SK-N-SH (cell line): ENCODE data around the gene C5orf24. TPM values are rescaled to one million over a fixed set of nuclear protein-coding genes. Genes with fewer than 3 reads are reported as not detected.
"Not testable (repeated sequence)": the region's sequence is repeated elsewhere in the genome, so short reads cannot be mapped to it uniquely, and the experiment has no call there.

Experiments used
- CTCF ChIA-PET: fragments of 300-600, 350-600 bp; formaldehyde crosslinking; extraction: SDS; loops from one replicate; lab custom pipeline; 2021; lab: Yijun Ruan, JAX
- POLR2A ChIA-PET: fragments of 350-600 bp; sonication (Branson Sonifier 250); formaldehyde crosslinking; extraction: SDS; loops from one replicate; lab custom pipeline; 2020; ENCODE audit warnings: antibody characterized with exemption, inconsistent platforms; lab: Yijun Ruan, JAX
- DNase-seq: peaks from one replicate; pipeline ENCODE4 v3.0.0; 2012
- H2AFZ ChIP-seq: fragments of 200-600 bp; sonication (generic); 2 replicates; pipeline ENCODE4 v1.8.1; 2016; ENCODE audit warnings: antibody characterized with exemption, mild to moderate bottlenecking, low read depth
- H3F3A ChIP-seq: fragments of 200-600 bp; sonication (generic); replicated peaks from 2 replicates; pipeline ENCODE3; 2016; ENCODE audit warnings: antibody characterized with exemption, mild to moderate bottlenecking; ENCODE audit not compliant: insufficient read depth
- H3K27ac ChIP-seq, 2 experiments: fragments of 200-500 bp in 1 of 2; fragments of 200-600 bp in 1 of 2; sonication (Bioruptor generic) in 1 of 2; sonication (generic), shearing (Covaris generic) in 1 of 2; 2 replicates each; pipeline versions ENCODE4 v1.5.1 to v1.6.1; 2014 to 2016; ENCODE audit warnings: low read depth in 2 of 2, inconsistent platforms in 1 of 2, low read length in 1 of 2, mild to moderate bottlenecking in 1 of 2, mixed read lengths in 1 of 2
- H3K27me3 ChIP-seq: fragments of 200-600 bp; sonication (generic), shearing (Covaris generic); 2 replicates; pipeline ENCODE4 v1.6.1; 2016; ENCODE audit warnings: mixed run types; ENCODE audit not compliant: insufficient read depth
- H3K36me3 ChIP-seq, 2 experiments: fragments of 200-500 bp in 1 of 2; fragments of 200-600 bp in 1 of 2; sonication (Bioruptor generic) in 1 of 2; sonication (generic) in 1 of 2; replicated peaks in 1 of 2; 2 replicates each; pipeline versions ENCODE3 to v1.5.1; 2014 to 2016; ENCODE audit warnings: low read length in 1 of 2, mild to moderate bottlenecking in 1 of 2; ENCODE audit not compliant: insufficient read depth in 2 of 2, control insufficient read depth in 1 of 2
- H3K4me1 ChIP-seq, 2 experiments: fragments of 200-500 bp in 1 of 2; fragments of 200-600 bp in 1 of 2; sonication (Bioruptor generic) in 1 of 2; sonication (generic), shearing (Covaris generic) in 1 of 2; 2 replicates each; pipeline versions ENCODE4 v1.5.1 to v1.6.1; 2014 to 2016; ENCODE audit warnings: low read depth in 1 of 2, low read length in 1 of 2, mixed run types in 1 of 2; ENCODE audit not compliant: insufficient read depth in 2 of 2, control insufficient read depth in 1 of 2
- H3K4me2 ChIP-seq: fragments of 200-600 bp; sonication (generic), shearing (Covaris generic); 2 replicates; pipeline ENCODE4 v1.6.1; 2017; ENCODE audit warnings: mixed run types
- H3K4me3 ChIP-seq, 2 experiments: fragments of 200-500 bp in 1 of 2; fragments of 200-600 bp in 1 of 2; sonication (Bioruptor generic) in 1 of 2; sonication (generic), shearing (Covaris generic) in 1 of 2; 2 replicates each; pipeline versions ENCODE4 v1.5.1 to v1.8.1; 2014 to 2016; ENCODE audit warnings: low read depth in 2 of 2, inconsistent platforms in 1 of 2, low read length in 1 of 2, mild to moderate bottlenecking in 1 of 2, mixed read lengths in 1 of 2, moderate library complexity in 1 of 2
- H3K79me2 ChIP-seq: fragments of 200-600 bp; sonication (generic); 2 replicates; pipeline ENCODE4 v1.8.1; 2017; ENCODE audit warnings: mild to moderate bottlenecking; ENCODE audit not compliant: insufficient read depth
- H3K9ac ChIP-seq: fragments of 200-600 bp; sonication (generic); 2 replicates; pipeline ENCODE4 v1.6.1; 2017; ENCODE audit warnings: mixed run types
- H3K9me2 ChIP-seq: fragments of 200-600 bp; sonication (generic); 2 replicates; pipeline ENCODE4 v1.6.1; 2017; ENCODE audit warnings: mixed run types
- H3K9me3 ChIP-seq: fragments of 200-600 bp; sonication (generic); 2 replicates; pipeline ENCODE4 v1.6.1; 2017; ENCODE audit warnings: mixed run types, mild to moderate bottlenecking, moderate library complexity
- H4K20me1 ChIP-seq: fragments of 200-600 bp; sonication (generic); 2 replicates; pipeline ENCODE4 v1.6.1; 2017; ENCODE audit warnings: mild to moderate bottlenecking, mixed run types; ENCODE audit not compliant: insufficient read depth
- EZH2phosphoT487 ChIP-seq: fragments of 200-600 bp; sonication (generic); IDR thresholded peaks from 2 replicates; pipeline ENCODE4 v1.6.1; 2017; ENCODE audit warnings: low read depth, mixed run types, mild to moderate bottlenecking, antibody characterized with exemption, moderate library complexity, borderline replicate concordance
- FOXJ3 ChIP-seq: sonication (generic); formaldehyde crosslinking; IDR thresholded peaks from 2 replicates; pipeline ENCODE4 v1.5.1; 2020; ENCODE audit warnings: mild to moderate bottlenecking, missing genetic modification reagents
- FOXM1 ChIP-seq: IDR thresholded peaks from 2 replicates; pipeline ENCODE4 v1.4.0; 2012; ENCODE audit warnings: low read depth, mild to moderate bottlenecking
- GATA2 ChIP-seq: sonication (generic); formaldehyde crosslinking; IDR thresholded peaks from 2 replicates; pipeline ENCODE4 v1.5.0; 2020; ENCODE audit warnings: mild to moderate bottlenecking, missing genetic modification reagents
- JUND ChIP-seq: IDR thresholded peaks from 2 replicates; pipeline ENCODE4 v1.4.0; 2012
- MEF2A ChIP-seq: IDR thresholded peaks from 2 replicates; pipeline ENCODE4 v1.4.0; 2012; ENCODE audit warnings: low read depth, borderline replicate concordance
- MXI1 ChIP-seq: IDR thresholded peaks from 2 replicates; pipeline ENCODE4 v1.6.1; 2012; ENCODE audit warnings: mild to moderate bottlenecking, low read depth, low read length, improper control_type of control experiment
- NFIC ChIP-seq: IDR thresholded peaks from 2 replicates; pipeline ENCODE4 v1.4.0; 2012; ENCODE audit warnings: borderline replicate concordance
- POLR2AphosphoS5 ChIP-seq: IDR thresholded peaks from 2 replicates; pipeline ENCODE4 v1.6.1; 2012; ENCODE audit warnings: low read depth, low read length
- RAD21 ChIP-seq: IDR thresholded peaks from 2 replicates; pipeline ENCODE4 v1.6.1; 2012; ENCODE audit warnings: mild to moderate bottlenecking, low read length
- RFX5 ChIP-seq: IDR thresholded peaks from 2 replicates; pipeline ENCODE4 v1.6.1; 2012; ENCODE audit warnings: mild to moderate bottlenecking, improper control_type of control experiment, low read length
- SMC3 ChIP-seq: IDR thresholded peaks from 2 replicates; pipeline ENCODE4 v1.6.1; 2012; ENCODE audit warnings: low read depth, low read length, improper control_type of control experiment
- TAF1 ChIP-seq: IDR thresholded peaks from 2 replicates; pipeline ENCODE4 v1.6.1; 2012; ENCODE audit warnings: low read depth, mild to moderate bottlenecking, low read length, moderate library complexity, borderline replicate concordance
- TCF12 ChIP-seq: IDR thresholded peaks from 2 replicates; pipeline ENCODE4 v1.4.0; 2012
- TEAD4 ChIP-seq: IDR thresholded peaks from 2 replicates; pipeline ENCODE4 v1.4.0; 2012; ENCODE audit warnings: mild to moderate bottlenecking, borderline replicate concordance; ENCODE audit not compliant: insufficient read depth
- WGBS: methylation state at CpG from one replicate; pipeline ENCODE4 v1.1.6; 2017; ENCODE audit warnings: low lambda C conversion rate; 5-methylcytosine and 5-hydroxymethylcytosine counted together
- polyA plus RNA-seq, 3 experiments: library from polyadenylated mRNA; depleted of rRNA; stranded (reverse); fragments of >200 nt; gene quantifications; 2 replicates each; pipeline ENCODE4 v1.2.3, GENCODE V29; 2012
- TF ChIP-seq, protein P1 (sequence below): IDR thresholded peaks from 2 replicates; pipeline ENCODE4 v1.4.0; 2012; ENCODE audit warnings: low read depth, borderline replicate concordance
- TF ChIP-seq, protein P2 (sequence below): IDR thresholded peaks from 2 replicates; pipeline ENCODE4 v1.6.1; 2012; ENCODE audit warnings: mild to moderate bottlenecking, low read depth, low read length, moderate library complexity
- TF ChIP-seq, protein P3 (sequence below): fragments of 200-600 bp; sonication (generic); IDR thresholded peaks from 2 replicates; pipeline ENCODE4 v1.6.1; 2017; ENCODE audit warnings: antibody characterized with exemption, mild to moderate bottlenecking, moderate library complexity
- TF ChIP-seq, protein P4 (sequence below): IDR thresholded peaks from 2 replicates; pipeline ENCODE4 v1.4.0; 2012; ENCODE audit warnings: low read depth
- TF ChIP-seq, protein P5 (sequence below): fragments of 150-350 bp; IDR thresholded peaks from 2 replicates; pipeline ENCODE4 v1.6.1; 2017; ENCODE audit warnings: antibody characterized with exemption, low read length, low read depth, borderline replicate concordance

C5orf24 gene
- polyA plus RNA-seq, 1 of the 3 experiments (the other 2 are of a cell fraction) = 21.8 TPM

DNA sequence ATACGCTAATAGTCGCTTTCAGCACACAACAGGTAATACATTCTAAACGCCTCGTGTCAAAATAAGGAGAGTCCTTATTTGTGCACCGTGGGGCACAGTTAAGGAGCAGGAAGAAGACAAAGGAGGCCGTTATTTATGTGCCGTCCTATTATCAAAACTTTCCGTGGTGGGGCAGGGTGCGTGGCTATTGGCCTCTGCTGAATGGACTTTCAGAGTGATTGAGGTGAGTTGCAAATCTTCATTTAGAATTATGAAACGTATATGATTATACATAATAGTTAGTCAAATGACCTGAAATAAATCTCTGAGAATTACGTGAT is 833 bp downstream of the C5orf24 start:
- H3K9me2 ChIP-seq = no peaks in the 10 kb centered on the region
- H3K4me3 ChIP-seq = peak overlapping the region; percentile 65 to 76
- H3K4me1 ChIP-seq = peaks cover 6 to 35% of the 10 kb centered on the region in 2 experiments
- no peaks in the 10 kb centered on the region for H3K9me3 ChIP-seq
- H3K27me3 ChIP-seq = no peaks in the 10 kb centered on the region
- peak; percentile 30 for DNase-seq
- peak overlapping the region; percentile 23 for H2AFZ ChIP-seq
- TF ChIP-seq FOXM1 (no peak), MXI1 (no peak; the same call in 1 of the 2 replicates), GATA2 (CRISPR knock-in tag) (no peak), TAF1 (no peak), POLR2AphosphoS5 (no peak), MEF2A (no peak), SMC3 (no peak), EZH2phosphoT487 (no peak), RFX5 (no peak), TCF12 (no peak), NFIC (no peak), RAD21 (no peak), TEAD4 (no peak), FOXJ3 (no peak), JUND (no peak)
- TF ChIP-seq, protein P1, sequence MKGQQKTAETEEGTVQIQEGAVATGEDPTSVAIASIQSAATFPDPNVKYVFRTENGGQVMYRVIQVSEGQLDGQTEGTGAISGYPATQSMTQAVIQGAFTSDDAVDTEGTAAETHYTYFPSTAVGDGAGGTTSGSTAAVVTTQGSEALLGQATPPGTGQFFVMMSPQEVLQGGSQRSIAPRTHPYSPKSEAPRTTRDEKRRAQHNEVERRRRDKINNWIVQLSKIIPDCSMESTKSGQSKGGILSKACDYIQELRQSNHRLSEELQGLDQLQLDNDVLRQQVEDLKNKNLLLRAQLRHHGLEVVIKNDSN = no peak
- TF ChIP-seq, protein P2, sequence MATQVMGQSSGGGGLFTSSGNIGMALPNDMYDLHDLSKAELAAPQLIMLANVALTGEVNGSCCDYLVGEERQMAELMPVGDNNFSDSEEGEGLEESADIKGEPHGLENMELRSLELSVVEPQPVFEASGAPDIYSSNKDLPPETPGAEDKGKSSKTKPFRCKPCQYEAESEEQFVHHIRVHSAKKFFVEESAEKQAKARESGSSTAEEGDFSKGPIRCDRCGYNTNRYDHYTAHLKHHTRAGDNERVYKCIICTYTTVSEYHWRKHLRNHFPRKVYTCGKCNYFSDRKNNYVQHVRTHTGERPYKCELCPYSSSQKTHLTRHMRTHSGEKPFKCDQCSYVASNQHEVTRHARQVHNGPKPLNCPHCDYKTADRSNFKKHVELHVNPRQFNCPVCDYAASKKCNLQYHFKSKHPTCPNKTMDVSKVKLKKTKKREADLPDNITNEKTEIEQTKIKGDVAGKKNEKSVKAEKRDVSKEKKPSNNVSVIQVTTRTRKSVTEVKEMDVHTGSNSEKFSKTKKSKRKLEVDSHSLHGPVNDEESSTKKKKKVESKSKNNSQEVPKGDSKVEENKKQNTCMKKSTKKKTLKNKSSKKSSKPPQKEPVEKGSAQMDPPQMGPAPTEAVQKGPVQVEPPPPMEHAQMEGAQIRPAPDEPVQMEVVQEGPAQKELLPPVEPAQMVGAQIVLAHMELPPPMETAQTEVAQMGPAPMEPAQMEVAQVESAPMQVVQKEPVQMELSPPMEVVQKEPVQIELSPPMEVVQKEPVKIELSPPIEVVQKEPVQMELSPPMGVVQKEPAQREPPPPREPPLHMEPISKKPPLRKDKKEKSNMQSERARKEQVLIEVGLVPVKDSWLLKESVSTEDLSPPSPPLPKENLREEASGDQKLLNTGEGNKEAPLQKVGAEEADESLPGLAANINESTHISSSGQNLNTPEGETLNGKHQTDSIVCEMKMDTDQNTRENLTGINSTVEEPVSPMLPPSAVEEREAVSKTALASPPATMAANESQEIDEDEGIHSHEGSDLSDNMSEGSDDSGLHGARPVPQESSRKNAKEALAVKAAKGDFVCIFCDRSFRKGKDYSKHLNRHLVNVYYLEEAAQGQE = no peak
- TF ChIP-seq, protein P3, sequence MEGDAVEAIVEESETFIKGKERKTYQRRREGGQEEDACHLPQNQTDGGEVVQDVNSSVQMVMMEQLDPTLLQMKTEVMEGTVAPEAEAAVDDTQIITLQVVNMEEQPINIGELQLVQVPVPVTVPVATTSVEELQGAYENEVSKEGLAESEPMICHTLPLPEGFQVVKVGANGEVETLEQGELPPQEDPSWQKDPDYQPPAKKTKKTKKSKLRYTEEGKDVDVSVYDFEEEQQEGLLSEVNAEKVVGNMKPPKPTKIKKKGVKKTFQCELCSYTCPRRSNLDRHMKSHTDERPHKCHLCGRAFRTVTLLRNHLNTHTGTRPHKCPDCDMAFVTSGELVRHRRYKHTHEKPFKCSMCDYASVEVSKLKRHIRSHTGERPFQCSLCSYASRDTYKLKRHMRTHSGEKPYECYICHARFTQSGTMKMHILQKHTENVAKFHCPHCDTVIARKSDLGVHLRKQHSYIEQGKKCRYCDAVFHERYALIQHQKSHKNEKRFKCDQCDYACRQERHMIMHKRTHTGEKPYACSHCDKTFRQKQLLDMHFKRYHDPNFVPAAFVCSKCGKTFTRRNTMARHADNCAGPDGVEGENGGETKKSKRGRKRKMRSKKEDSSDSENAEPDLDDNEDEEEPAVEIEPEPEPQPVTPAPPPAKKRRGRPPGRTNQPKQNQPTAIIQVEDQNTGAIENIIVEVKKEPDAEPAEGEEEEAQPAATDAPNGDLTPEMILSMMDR = no peak
- TF ChIP-seq, protein P4, sequence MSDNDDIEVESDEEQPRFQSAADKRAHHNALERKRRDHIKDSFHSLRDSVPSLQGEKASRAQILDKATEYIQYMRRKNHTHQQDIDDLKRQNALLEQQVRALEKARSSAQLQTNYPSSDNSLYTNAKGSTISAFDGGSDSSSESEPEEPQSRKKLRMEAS = no peak
- TF ChIP-seq, protein P5, sequence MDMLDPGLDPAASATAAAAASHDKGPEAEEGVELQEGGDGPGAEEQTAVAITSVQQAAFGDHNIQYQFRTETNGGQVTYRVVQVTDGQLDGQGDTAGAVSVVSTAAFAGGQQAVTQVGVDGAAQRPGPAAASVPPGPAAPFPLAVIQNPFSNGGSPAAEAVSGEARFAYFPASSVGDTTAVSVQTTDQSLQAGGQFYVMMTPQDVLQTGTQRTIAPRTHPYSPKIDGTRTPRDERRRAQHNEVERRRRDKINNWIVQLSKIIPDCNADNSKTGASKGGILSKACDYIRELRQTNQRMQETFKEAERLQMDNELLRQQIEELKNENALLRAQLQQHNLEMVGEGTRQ = no peak
- TF ChIP-seq, all 33 proteins: peak for 0
- H3K36me3 ChIP-seq = peaks cover 0 to 37% of the 10 kb centered on the region in 2 experiments
- H3K4me2 ChIP-seq = peak overlapping the region; percentile 75
- H4K20me1 ChIP-seq = peaks cover 18% of the 10 kb centered on the region
- ChIA-PET CTCF (interaction anchor here (0.8 to 1.2 kb wide), 2 partner anchors 58 to 344 kb away, joined by 3 to 5 read pairs; partner anchors contain the start of gene PCBD2), POLR2A (interaction anchor here (1.2 kb wide), 1 partner anchor 27 kb away, joined by 5 read pairs; the partner anchor contains the start of gene TXNDC15)
- 4% methylated on average over 11 of the region's 11 CpGs for WGBS
- H3K27ac ChIP-seq = peak overlapping the region; percentile 87 to 88
- H3K79me2 ChIP-seq = peaks cover 54% of the 10 kb centered on the region
- peaks cover 47% of the 10 kb centered on the region for H3F3A ChIP-seq
- H3K9ac ChIP-seq = peak overlapping the region; percentile 92

DNA sequence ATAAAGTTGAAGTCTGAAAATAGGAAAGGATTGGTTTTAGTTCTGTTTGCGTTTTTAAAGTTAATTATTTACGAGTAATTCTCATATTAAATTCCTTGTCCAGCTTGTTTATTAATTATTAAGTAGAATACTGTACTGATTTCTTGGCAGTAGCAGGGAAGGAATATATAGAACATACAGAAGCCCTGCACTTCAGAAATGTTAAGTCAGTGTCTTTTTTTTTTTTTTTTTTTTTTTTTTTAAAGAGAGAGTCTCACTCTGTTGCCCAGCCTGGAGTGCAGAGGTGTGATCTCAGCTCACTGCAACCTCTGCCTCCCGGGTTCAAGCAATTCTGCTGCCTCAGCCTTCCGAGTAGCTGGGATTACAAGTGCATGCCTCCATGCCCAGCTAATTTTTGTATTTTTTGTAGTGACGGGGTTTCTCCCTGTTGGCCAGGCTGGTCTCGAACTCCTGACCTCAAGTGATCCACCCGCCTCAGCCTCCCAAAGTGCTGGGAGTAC is 3.7 kb downstream of the C5orf24 start:
- H4K20me1 ChIP-seq = peaks cover 42% of the 10 kb centered on the region
- peaks cover 22% of the 10 kb centered on the region for H3F3A ChIP-seq
- H3K79me2 ChIP-seq = peaks cover 83% of the 10 kb centered on the region
- H3K27me3 ChIP-seq, DNase-seq, H2AFZ ChIP-seq, H3K4me2 ChIP-seq, H3K9ac ChIP-seq, CTCF ChIA-PET, H3K9me3 ChIP-seq, H3K9me2 ChIP-seq, H3K4me3 ChIP-seq: not testable (repeated sequence)
- H3K4me1 ChIP-seq = peaks cover 6 to 29% of the 10 kb centered on the region in 2 experiments
- POLR2A ChIA-PET = interaction anchor here (0.8 kb wide), 1 partner anchor 55 kb away, joined by 3 read pairs; the partner anchor contains the start of gene PCBD2
- 87% methylated on average over 7 of the region's 7 CpGs for WGBS
- H3K36me3 ChIP-seq = peaks cover 10 to 54% of the 10 kb centered on the region in 2 experiments
- H3K27ac ChIP-seq = peak overlapping the region in 1 of 2 experiments; percentile 42; a peak in 1 of 4 replicates
